Retinal pigment epithelial cell (primary cell): ENCODE measurements around the gene ELMO1.

ENCODE experiments used
- DNase-seq: peaks from one replicate; pipeline ENCODE4 v3.0.0-alpha.2; 2010; ENCODE audit warnings: low read depth
- H3K4me3 ChIP-seq: 2 replicates; pipeline ENCODE4 v1.5.1; 2011; ENCODE audit warnings: mild to moderate bottlenecking, low read length, control low read depth, moderate library complexity
- TF ChIP-seq, protein P1 (sequence below): conservative IDR thresholded peaks from 2 replicates; pipeline ENCODE4 v1.5.1; 2011; ENCODE audit warnings: low read depth, low read length, control low read depth, inconsistent platforms

Gene ELMO1

DNA sequence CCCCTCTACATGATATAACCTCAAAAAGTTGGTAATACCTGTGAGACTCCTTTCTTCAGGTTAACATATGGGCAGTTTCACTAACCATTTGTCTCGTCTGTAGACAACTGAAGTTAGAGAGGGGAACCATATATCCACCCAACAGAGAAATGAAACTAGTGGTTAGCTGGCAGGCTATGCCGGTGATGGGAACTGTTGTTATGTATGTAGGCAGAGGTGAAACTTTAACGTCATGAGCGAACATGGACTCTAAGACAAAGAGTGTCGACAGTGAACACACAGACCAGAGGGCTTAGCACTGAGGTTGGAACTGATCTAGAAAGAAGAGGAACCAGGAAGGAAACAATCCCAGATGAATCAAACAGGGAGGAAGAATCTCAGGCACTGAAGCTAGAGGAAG, 112.4 kb downstream of the ELMO1 start:
- DNase-seq = no peak
- H3K4me3 ChIP-seq = no peak overlapping the region

DNA sequence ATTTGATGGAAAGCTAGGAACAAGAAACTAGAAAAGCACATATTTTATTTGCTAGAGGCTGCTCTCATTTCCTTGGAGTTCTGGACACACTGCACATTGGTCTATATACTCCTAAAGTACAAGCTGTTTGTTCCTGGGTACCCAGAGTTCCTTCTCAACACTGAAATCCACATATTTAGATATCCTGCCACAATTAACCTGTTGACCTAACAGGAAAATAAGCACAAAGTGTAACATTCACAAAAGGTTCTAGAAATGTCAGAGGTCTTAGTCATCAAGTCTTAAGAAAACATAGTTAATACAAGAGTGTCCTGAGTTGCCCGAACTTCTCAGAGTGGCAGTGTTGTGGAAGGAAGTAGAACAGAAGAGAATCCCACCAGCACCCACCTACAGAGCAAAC, 115.6 kb downstream of the ELMO1 start:
- H3K4me3 ChIP-seq = no peak overlapping the region
- no peak for DNase-seq
- TF ChIP-seq, protein P1, sequence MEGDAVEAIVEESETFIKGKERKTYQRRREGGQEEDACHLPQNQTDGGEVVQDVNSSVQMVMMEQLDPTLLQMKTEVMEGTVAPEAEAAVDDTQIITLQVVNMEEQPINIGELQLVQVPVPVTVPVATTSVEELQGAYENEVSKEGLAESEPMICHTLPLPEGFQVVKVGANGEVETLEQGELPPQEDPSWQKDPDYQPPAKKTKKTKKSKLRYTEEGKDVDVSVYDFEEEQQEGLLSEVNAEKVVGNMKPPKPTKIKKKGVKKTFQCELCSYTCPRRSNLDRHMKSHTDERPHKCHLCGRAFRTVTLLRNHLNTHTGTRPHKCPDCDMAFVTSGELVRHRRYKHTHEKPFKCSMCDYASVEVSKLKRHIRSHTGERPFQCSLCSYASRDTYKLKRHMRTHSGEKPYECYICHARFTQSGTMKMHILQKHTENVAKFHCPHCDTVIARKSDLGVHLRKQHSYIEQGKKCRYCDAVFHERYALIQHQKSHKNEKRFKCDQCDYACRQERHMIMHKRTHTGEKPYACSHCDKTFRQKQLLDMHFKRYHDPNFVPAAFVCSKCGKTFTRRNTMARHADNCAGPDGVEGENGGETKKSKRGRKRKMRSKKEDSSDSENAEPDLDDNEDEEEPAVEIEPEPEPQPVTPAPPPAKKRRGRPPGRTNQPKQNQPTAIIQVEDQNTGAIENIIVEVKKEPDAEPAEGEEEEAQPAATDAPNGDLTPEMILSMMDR = no peak

More for the DNA sequence above, 112.4 kb downstream of the ELMO1 start:
- TF ChIP-seq, protein P1 = no peak

DNA sequence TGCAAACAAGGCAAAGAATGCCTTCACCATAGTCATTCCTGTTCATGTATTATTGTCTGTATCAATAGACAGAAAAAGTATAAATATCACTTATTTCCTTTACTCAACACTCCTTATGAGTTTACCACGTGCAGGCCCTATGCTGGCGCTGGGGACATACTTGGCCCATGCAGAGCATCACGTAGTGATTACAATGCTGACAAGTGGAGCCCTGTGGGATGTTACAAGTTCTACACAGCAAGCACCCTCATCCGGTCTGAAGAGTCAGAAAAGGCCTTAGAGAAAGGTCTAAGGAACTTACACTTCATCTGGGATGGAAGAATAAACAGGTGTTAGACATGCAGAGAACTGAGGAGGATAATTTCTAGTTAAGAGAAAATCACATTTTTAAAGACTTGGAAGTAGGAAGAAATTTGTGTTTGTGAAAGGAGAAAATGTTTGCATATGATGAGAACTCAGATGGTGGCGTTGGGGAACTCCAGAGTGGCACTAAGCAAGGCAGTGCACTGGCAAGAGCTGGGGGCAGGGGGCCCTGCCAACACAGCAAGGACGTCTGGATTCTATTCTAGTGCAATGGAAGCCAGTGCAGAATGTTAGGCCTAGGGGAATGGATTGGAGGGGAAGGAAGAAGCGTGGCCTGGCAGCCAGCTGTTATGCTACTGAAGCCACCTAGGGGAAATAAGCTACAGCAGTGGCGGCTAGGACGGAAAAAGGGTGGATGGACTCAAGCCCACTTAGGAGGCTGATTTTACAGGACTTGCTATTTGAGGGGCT, 116.2 kb downstream of the ELMO1 start:
- no peak for DNase-seq
- TF ChIP-seq, protein P1 = no peak
- no peak overlapping the region for H3K4me3 ChIP-seq

DNA sequence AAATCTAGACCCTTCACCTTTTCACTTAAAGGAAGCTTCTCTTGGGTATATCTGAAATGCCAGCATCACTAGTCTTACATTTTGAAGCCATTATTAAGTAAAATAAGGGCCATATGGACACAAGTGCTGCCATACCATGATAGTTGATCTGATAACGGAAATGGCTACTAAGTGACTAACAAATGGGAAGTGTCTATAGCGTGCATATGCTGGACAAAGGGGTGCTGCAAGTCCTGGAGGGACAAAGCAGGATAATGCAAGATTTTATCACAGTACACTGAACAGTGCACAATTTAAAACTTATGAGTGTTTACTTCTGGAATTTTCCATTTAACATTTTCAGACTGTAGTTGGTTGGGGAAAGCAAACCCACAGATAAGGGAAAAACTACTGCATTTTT, 117.9 kb downstream of the ELMO1 start:
- H3K4me3 ChIP-seq = no peak overlapping the region
- TF ChIP-seq, protein P1 = no peak
- no peak for DNase-seq

- no peak for DNase-seq
- TF ChIP-seq, protein P1 = no peak
- no peak overlapping the region for H3K4me3 ChIP-seq
These were observed 118.7 kb downstream of the ELMO1 start for GRCh38 chr7:37329940-37330339.

- TF ChIP-seq, protein P1 = no peak
- DNase-seq = no peak
- H3K4me3 ChIP-seq = no peak overlapping the region
These were observed 121.4 kb downstream of the ELMO1 start for GRCh38 chr7:37327288-37327687.

DNA sequence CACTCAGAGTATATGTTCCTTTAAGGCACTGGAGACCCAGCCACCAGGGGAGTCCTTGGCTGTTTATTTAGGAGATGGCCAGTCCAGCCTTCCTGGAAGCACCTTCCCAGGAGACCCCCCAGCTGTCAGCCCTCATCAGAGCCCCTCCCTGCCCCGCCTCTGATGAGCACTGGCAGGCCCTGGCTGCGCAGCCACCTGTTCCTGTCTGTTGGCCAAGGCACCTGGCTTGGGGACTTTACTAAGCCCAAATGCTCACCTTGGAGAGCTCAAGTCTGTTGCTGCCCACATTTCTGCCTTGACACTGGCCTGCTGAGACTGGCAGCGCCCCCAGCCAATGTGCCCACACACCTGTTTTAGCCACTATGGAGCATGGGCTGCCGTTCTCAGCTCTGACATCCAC, 124.7 kb downstream of the ELMO1 start:
- DNase-seq = no peak
- no peak overlapping the region for H3K4me3 ChIP-seq
- TF ChIP-seq, protein P1 = no peak
